Panc1 (cell line): ENCODE measurements around the gene PCDHB3. TPM values are rescaled to one million over a fixed set of nuclear protein-coding genes. Genes with fewer than 3 reads are reported as not detected.

Experiments
- ATAC-seq: fragments of 200-7000 bp; cut with Tn5 transposase; 2 replicates; pipeline ENCODE4 v1.9.1; 2020; ENCODE audit warnings: mild to moderate bottlenecking, moderate library complexity
- BruUV-seq: library from RNA; stranded (reverse); fragments of 400-500 nt; replicated peaks from 2 replicates; lab custom pipeline; 2021; lab: Mats Ljungman, UMichigan
- CTCF ChIA-PET: fragments of 300-600 bp; sonication (Branson Sonifier 250); formaldehyde crosslinking; loops from one replicate; lab custom pipeline; 2022; ENCODE audit warnings: antibody characterized with exemption; lab: Charles Lee
- POLR2A ChIA-PET: fragments of 300-600 bp; sonication (Branson Sonifier 250); formaldehyde crosslinking; loops from one replicate; lab custom pipeline; 2022; ENCODE audit warnings: antibody characterized with exemption; lab: Charles Lee
- DNase-seq: peaks from one replicate; pipeline ENCODE4 v3.0.0-alpha.2; 2010; ENCODE audit warnings: low read depth, low spot score
- H3K27ac ChIP-seq: 2 replicates; pipeline ENCODE4 v1.5.1; 2011; ENCODE audit warnings: mild to moderate bottlenecking, low read length, inconsistent platforms
- H3K27me3 ChIP-seq: fragments of 200-500 bp; sonication (Bioruptor generic); 2 replicates; pipeline ENCODE4 v1.6.0; 2014; ENCODE audit warnings: low read length, inconsistent platforms; ENCODE audit not compliant: control insufficient read depth, insufficient read depth
- H3K36me3 ChIP-seq: fragments of 200-500 bp; sonication (Bioruptor generic); 2 replicates; pipeline ENCODE4 v1.5.1; 2014; ENCODE audit warnings: inconsistent platforms, mild to moderate bottlenecking, low read length, moderate library complexity; ENCODE audit not compliant: control insufficient read depth, insufficient read depth
- H3K4me1 ChIP-seq: 2 replicates; pipeline ENCODE4 v1.5.1; 2011; ENCODE audit warnings: inconsistent platforms, mild to moderate bottlenecking, low read length, moderate library complexity; ENCODE audit not compliant: control insufficient read depth, insufficient read depth
- H3K4me3 ChIP-seq, 2 experiments: 2 replicates each; pipeline ENCODE4 v1.5.1; 2011 to 2012; ENCODE audit warnings: low read depth in 2 of 2, low read length in 2 of 2, mild to moderate bottlenecking in 2 of 2, inconsistent platforms in 1 of 2, moderate library complexity in 1 of 2
- H3K9me3 ChIP-seq: fragments of 200-500 bp; sonication (Bioruptor generic); 2 replicates; pipeline ENCODE4 v1.5.1; 2014; ENCODE audit warnings: low read depth, mild to moderate bottlenecking, inconsistent platforms, low read length, moderate library complexity; ENCODE audit not compliant: control insufficient read depth, insufficient read depth
- CTCF ChIP-seq: fragments of 450-650 bp; IDR thresholded peaks from 2 replicates; pipeline ENCODE4 v1.5.1; 2017; ENCODE audit warnings: mild to moderate bottlenecking
- POLR2AphosphoS5 ChIP-seq: IDR thresholded peaks from 2 replicates; pipeline ENCODE4 v1.6.1; 2012; ENCODE audit warnings: mild to moderate bottlenecking, low read depth, low read length, moderate library complexity
- REST ChIP-seq, 2 experiments: IDR thresholded peaks; 2 replicates each; pipeline ENCODE4 v1.6.1; 2011 to 2012; ENCODE audit warnings: low read depth in 2 of 2, control low read depth in 1 of 2, low read length in 1 of 2, mild to moderate bottlenecking in 1 of 2, moderate library complexity in 1 of 2; ENCODE audit not compliant: insufficient read depth in 1 of 2
- SIN3A ChIP-seq: IDR thresholded peaks from 2 replicates; pipeline ENCODE4 v1.6.1; 2012; ENCODE audit warnings: low read depth, mild to moderate bottlenecking, low read length, moderate library complexity, borderline replicate concordance; ENCODE audit not compliant: insufficient read depth
- TCF7L2 ChIP-seq: IDR thresholded peaks from 2 replicates; pipeline ENCODE4 v1.6.1; 2011; ENCODE audit warnings: mild to moderate bottlenecking, low read depth, low read length, inconsistent platforms
- in situ Hi-C: cut with HindIII; loops from 2 replicates; pipeline ENCODE4 v1.10.0; 2016; ENCODE audit warnings: low sequenced_read_pairs, low pct_unique_long_range_greater_than_20kb
- intact Hi-C: fragments of 100-400 bp; cut with micrococcal nuclease; formaldehyde crosslinking; loops from one replicate; pipeline ENCODE4 v1.10.0; 2022; ENCODE audit not compliant: unreplicated experiment
- total RNA-seq: library from RNA; stranded (reverse); gene quantifications from one replicate; pipeline ENCODE4 v1.2.1, GENCODE V29; 2021; ENCODE audit not compliant: unreplicated experiment

Gene PCDHB3
- total RNA-seq, 1 experiment from 2014 or later, result 0.92 TPM

GRCh38 chr5:141051521-141051866, 48.8 kb upstream of the PCDHB3 start:
- in situ Hi-C loops (no loop called here), intact Hi-C loops (no loop called here)
- Histone ChIP-seq H3K27ac (no peak overlapping the region), H3K4me3 (peak overlapping the region; percentile 43 to 67), H3K36me3 (no peaks in the 10 kb centered on the region), H3K27me3 (peaks cover 2% of the 10 kb centered on the region; the same call in 1 of the 2 replicates), H3K9me3 (no peaks in the 10 kb centered on the region), H3K4me1 (no peaks in the 10 kb centered on the region)
- no peak for TF ChIP-seq SIN3A
- no peak for TF ChIP-seq CTCF
- TF ChIP-seq REST (IDR thresholded peaks at IDR 0.05; ENCODE audit: insufficient read depth in 1 of 2, low read depth in 2 of 2, low read length in 1 of 2), result no peak
- TF ChIP-seq TCF7L2, result 0 out of 2 replicates have a peak, but pooled peaks have one; percentile 15
- no peak for TF ChIP-seq POLR2AphosphoS5
- ATAC-seq, result peak; percentile 62
- no TSS peak for BruUV-seq
- CTCF ChIA-PET, result no interaction called here
- DNase-seq, result no peak
- POLR2A ChIA-PET, result interaction anchor here (0.6 kb wide), 1 partner anchor 182 kb away, joined by 4 read pairs; no protein-coding TSS in a partner anchor

GRCh38 chr5:141077826-141078225, 22.4 kb upstream of the PCDHB3 start:
- DNase-seq (no peak), ATAC-seq (no peak)
- ChIA-PET CTCF (no interaction called here), POLR2A (interaction anchor here (0.5 kb wide), 1 partner anchor 9 kb away, joined by 4 read pairs; no protein-coding TSS in a partner anchor)
- intact Hi-C loops (no loop called here), in situ Hi-C loops (loop anchor here (25.0 kb wide), 1 partner anchor 109 kb away; the partner anchor contains the start of genes PCDHB10, PCDHB11, PCDHB16 and PCDHB8)
- no peak for TF ChIP-seq SIN3A
- no peak for TF ChIP-seq CTCF
- TF ChIP-seq TCF7L2, result no peak
- TF ChIP-seq POLR2AphosphoS5, result no peak
- TF ChIP-seq REST (IDR thresholded peaks at IDR 0.05; ENCODE audit: insufficient read depth in 1 of 2, low read depth in 2 of 2, low read length in 1 of 2), result no peak
- H3K27me3 ChIP-seq, result peaks cover 6% of the 10 kb centered on the region; the same call in 1 of the 2 replicates
- BruUV-seq, result no TSS peak
- H3K9me3 ChIP-seq, result no peaks in the 10 kb centered on the region
- H3K27ac ChIP-seq, result no peak overlapping the region
- no peaks in the 10 kb centered on the region for H3K36me3 ChIP-seq
- H3K4me1 ChIP-seq, result no peaks in the 10 kb centered on the region
- H3K4me3 ChIP-seq, result no peak overlapping the region
